HEK293 (cell line): ENCODE measurements around the gene ITGAL.

Source experiments
- BCL6B ChIP-seq: fragments of 450-650 bp; formaldehyde crosslinking; IDR thresholded peaks from 2 replicates; pipeline ENCODE4 v1.5.1; 2017; ENCODE audit warnings: missing biosample characterization, missing genetic modification characterization
- KLF10 ChIP-seq: fragments of 450-650 bp; IDR thresholded peaks from 2 replicates; pipeline ENCODE4 v1.5.1; 2018; ENCODE audit warnings: missing biosample characterization, mild to moderate bottlenecking, missing genetic modification characterization
- KLF7 ChIP-seq: fragments of 450-650 bp; formaldehyde crosslinking; IDR thresholded peaks from 2 replicates; pipeline ENCODE4 v1.5.1; 2016; ENCODE audit warnings: missing biosample characterization, missing genetic modification characterization, borderline replicate concordance
- MYNN ChIP-seq: fragments of 450-650 bp; formaldehyde crosslinking; IDR thresholded peaks from 2 replicates; pipeline ENCODE4 v1.5.1; 2016; ENCODE audit warnings: missing biosample characterization, missing genetic modification characterization, borderline replicate concordance
- OVOL3 ChIP-seq: fragments of 450-650 bp; formaldehyde crosslinking; IDR thresholded peaks from 2 replicates; pipeline ENCODE4 v1.5.1; 2016; ENCODE audit warnings: missing biosample characterization, missing genetic modification characterization
- REST ChIP-seq: fragments of 450-650 bp; formaldehyde crosslinking; IDR thresholded peaks from 2 replicates; pipeline ENCODE4 v1.5.1; 2016; ENCODE audit warnings: missing biosample characterization, missing genetic modification characterization
- SETDB1 ChIP-seq: IDR thresholded peaks from one replicate; pipeline ENCODE4 v1.6.1; 2017; ENCODE audit warnings: mild to moderate bottlenecking, low read length, moderate library complexity, mixed read lengths; ENCODE audit not compliant: insufficient read length
- SP3 ChIP-seq: fragments of 450-650 bp; formaldehyde crosslinking; IDR thresholded peaks from 2 replicates; pipeline ENCODE4 v1.5.1; 2016; ENCODE audit warnings: missing biosample characterization, missing genetic modification characterization
- ZBTB10 ChIP-seq: fragments of 450-650 bp; formaldehyde crosslinking; IDR thresholded peaks from 2 replicates; pipeline ENCODE4 v1.5.1; 2016; ENCODE audit warnings: missing biosample characterization, missing genetic modification characterization
- ZBTB11 ChIP-seq: fragments of 450-650 bp; formaldehyde crosslinking; conservative IDR thresholded peaks from 2 replicates; pipeline ENCODE4 v1.5.1; 2016; ENCODE audit warnings: low read depth, missing biosample characterization, missing genetic modification characterization
- ZBTB21 ChIP-seq: fragments of 450-650 bp; formaldehyde crosslinking; IDR thresholded peaks from 2 replicates; pipeline ENCODE4 v1.5.1; 2017; ENCODE audit warnings: missing biosample characterization, missing genetic modification characterization
- ZEB2 ChIP-seq: fragments of 450-650 bp; formaldehyde crosslinking; IDR thresholded peaks from 2 replicates; pipeline ENCODE4 v1.5.1; 2016; ENCODE audit warnings: missing biosample characterization, missing genetic modification characterization
- ZNF140 ChIP-seq: fragments of 450-650 bp; formaldehyde crosslinking; IDR thresholded peaks from 2 replicates; pipeline ENCODE4 v1.5.1; 2016; ENCODE audit warnings: missing biosample characterization, missing genetic modification characterization
- ZNF280C ChIP-seq: fragments of 450-650 bp; formaldehyde crosslinking; IDR thresholded peaks from 2 replicates; pipeline ENCODE4 v1.5.1; 2016; ENCODE audit warnings: missing biosample characterization, missing genetic modification characterization
- ZNF335 ChIP-seq: fragments of 450-650 bp; formaldehyde crosslinking; conservative IDR thresholded peaks from 2 replicates; pipeline ENCODE4 v1.5.1; 2016; ENCODE audit warnings: missing biosample characterization, missing genetic modification characterization
- ZNF341 ChIP-seq: fragments of 450-650 bp; formaldehyde crosslinking; IDR thresholded peaks from 2 replicates; pipeline ENCODE4; 2016; ENCODE audit warnings: low read depth, missing biosample characterization, missing genetic modification characterization
- ZNF426 ChIP-seq: fragments of 450-650 bp; formaldehyde crosslinking; IDR thresholded peaks from 2 replicates; pipeline ENCODE4 v1.5.1; 2017; ENCODE audit warnings: missing biosample characterization, missing genetic modification characterization, mild to moderate bottlenecking, inconsistent platforms, moderate library complexity
- ZNF433 ChIP-seq: fragments of 450-650 bp; formaldehyde crosslinking; IDR thresholded peaks from 2 replicates; pipeline ENCODE4 v1.5.1; 2016; ENCODE audit warnings: missing biosample characterization, missing genetic modification characterization, low read depth
- ZNF555 ChIP-seq: fragments of 450-650 bp; formaldehyde crosslinking; conservative IDR thresholded peaks from 2 replicates; pipeline ENCODE4 v1.5.1; 2017; ENCODE audit warnings: missing biosample characterization, mild to moderate bottlenecking, missing genetic modification characterization, inconsistent platforms
- ZNF558 ChIP-seq: fragments of 450-650 bp; formaldehyde crosslinking; IDR thresholded peaks from 2 replicates; pipeline ENCODE4 v1.5.1; 2016; ENCODE audit warnings: missing biosample characterization, missing genetic modification characterization
- ZNF560 ChIP-seq: fragments of 450-650 bp; formaldehyde crosslinking; IDR thresholded peaks from 2 replicates; pipeline ENCODE4 v1.5.1; 2017; ENCODE audit warnings: missing biosample characterization, missing genetic modification characterization, borderline replicate concordance
- ZNF561 ChIP-seq: fragments of 450-650 bp; IDR thresholded peaks from 2 replicates; pipeline ENCODE4 v1.5.1; 2018; ENCODE audit warnings: missing biosample characterization, missing genetic modification characterization, borderline replicate concordance
- ZNF664 ChIP-seq: fragments of 450-650 bp; formaldehyde crosslinking; IDR thresholded peaks from 2 replicates; pipeline ENCODE4 v1.5.1; 2016; ENCODE audit warnings: missing biosample characterization, missing genetic modification characterization
- ZNF747 ChIP-seq: fragments of 450-650 bp; formaldehyde crosslinking; IDR thresholded peaks from 2 replicates; pipeline ENCODE4 v1.5.1; 2016; ENCODE audit warnings: missing biosample characterization, missing genetic modification characterization
- ZXDB ChIP-seq: fragments of 450-650 bp; formaldehyde crosslinking; IDR thresholded peaks from 2 replicates; pipeline ENCODE4 v1.5.1; 2016; ENCODE audit warnings: missing biosample characterization, missing genetic modification characterization

The ITGAL gene

GRCh38 chr16:30457743-30458560, 14.6 kb upstream of the ITGAL start (continued):
- peak; percentile 74 for TF ChIP-seq REST (tag by site-specific recombination)
- TF ChIP-seq ZBTB11 (tag by site-specific recombination) = peak; percentile 65
- TF ChIP-seq MYNN (tag by site-specific recombination) = 0 out of 2 replicates have a peak, but pooled peaks have one; percentile 14
- peak; percentile 74 for TF ChIP-seq ZNF555 (tag by site-specific recombination)
- no peak for TF ChIP-seq SP3 (tag by site-specific recombination)
- 0 out of 2 replicates have a peak, but pooled peaks have one; percentile 23 for TF ChIP-seq ZNF335 (tag by site-specific recombination)
- TF ChIP-seq SETDB1 = no peak
- no peak for TF ChIP-seq BCL6B
- peak; percentile 77 for TF ChIP-seq ZNF558 (tag by site-specific recombination)
- TF ChIP-seq ZNF280C (tag by site-specific recombination) = no peak
- no peak for TF ChIP-seq KLF10 (tag by site-specific recombination)
- 0 out of 2 replicates have a peak, but pooled peaks have one; percentile 21 for TF ChIP-seq ZBTB21 (tag by site-specific recombination)
- TF ChIP-seq ZEB2 (tag by site-specific recombination) = no peak
- peak; percentile 80 for TF ChIP-seq ZNF426 (tag by site-specific recombination)
- no peak for TF ChIP-seq OVOL3 (tag by site-specific recombination)
- peak; percentile 62 for TF ChIP-seq ZNF433
- peak; percentile 41; the same call in 1 of the 2 replicates for TF ChIP-seq ZXDB
- TF ChIP-seq ZNF341 (tag by site-specific recombination) = 0 out of 2 replicates have a peak, but pooled peaks have one; percentile 14
- no peak for TF ChIP-seq ZBTB10 (tag by site-specific recombination)
- TF ChIP-seq ZNF664 (tag by site-specific recombination) = peak; percentile 58; the same call in 1 of the 2 replicates
- TF ChIP-seq ZNF560 = 0 out of 2 replicates have a peak, but pooled peaks have one; percentile 28
- TF ChIP-seq KLF7 (tag by site-specific recombination) = no peak
- TF ChIP-seq ZNF561 (tag by site-specific recombination) = no peak
- TF ChIP-seq ZNF140 (tag by site-specific recombination) = peak; percentile 76
- TF ChIP-seq ZNF747 (tag by site-specific recombination) = no peak
